ENCODE data around the gene BRF1. TPM values are rescaled to one million over a fixed set of nuclear protein-coding genes. Genes with fewer than 3 reads are reported as not detected.
"Not testable (repeated sequence)": the region's sequence is repeated elsewhere in the genome, so short reads cannot be mapped to it uniquely, and the experiment has no call there.

Gene BRF1
- total RNA-seq, 1 donor from 2014 or later = 51.1 TPM

DNA sequence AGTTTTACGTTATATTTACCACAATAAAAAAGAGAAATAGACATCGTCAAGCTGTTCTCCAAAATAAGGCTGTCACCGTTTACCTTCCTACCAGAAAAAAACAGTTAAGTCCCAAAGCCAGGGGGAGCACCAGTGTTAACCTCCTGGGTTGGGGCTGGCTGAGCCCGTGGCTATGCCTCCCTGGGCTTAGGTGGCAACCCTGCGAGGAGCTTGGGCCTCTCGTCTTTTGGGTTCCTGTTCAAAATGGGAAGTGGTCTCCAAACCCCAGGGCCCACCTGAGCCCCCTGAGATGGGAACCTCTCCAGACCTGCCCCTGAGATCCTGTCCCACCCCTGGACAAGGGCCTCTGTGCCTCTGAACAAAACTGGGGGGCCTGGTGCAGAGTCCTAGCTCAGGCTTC is 36.6 kb upstream of the BRF1 start:
- TF ChIP-seq, protein P1, sequence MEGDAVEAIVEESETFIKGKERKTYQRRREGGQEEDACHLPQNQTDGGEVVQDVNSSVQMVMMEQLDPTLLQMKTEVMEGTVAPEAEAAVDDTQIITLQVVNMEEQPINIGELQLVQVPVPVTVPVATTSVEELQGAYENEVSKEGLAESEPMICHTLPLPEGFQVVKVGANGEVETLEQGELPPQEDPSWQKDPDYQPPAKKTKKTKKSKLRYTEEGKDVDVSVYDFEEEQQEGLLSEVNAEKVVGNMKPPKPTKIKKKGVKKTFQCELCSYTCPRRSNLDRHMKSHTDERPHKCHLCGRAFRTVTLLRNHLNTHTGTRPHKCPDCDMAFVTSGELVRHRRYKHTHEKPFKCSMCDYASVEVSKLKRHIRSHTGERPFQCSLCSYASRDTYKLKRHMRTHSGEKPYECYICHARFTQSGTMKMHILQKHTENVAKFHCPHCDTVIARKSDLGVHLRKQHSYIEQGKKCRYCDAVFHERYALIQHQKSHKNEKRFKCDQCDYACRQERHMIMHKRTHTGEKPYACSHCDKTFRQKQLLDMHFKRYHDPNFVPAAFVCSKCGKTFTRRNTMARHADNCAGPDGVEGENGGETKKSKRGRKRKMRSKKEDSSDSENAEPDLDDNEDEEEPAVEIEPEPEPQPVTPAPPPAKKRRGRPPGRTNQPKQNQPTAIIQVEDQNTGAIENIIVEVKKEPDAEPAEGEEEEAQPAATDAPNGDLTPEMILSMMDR (conservative IDR thresholded peaks at IDR 0.05) = no peak
- Mint-ChIP-seq H3K9me3 (no peaks in the 10 kb centered on the region), H3K36me3 (ENCODE audit: low read depth) (no peaks in the 10 kb centered on the region), H3K4me1 (peaks cover 22% of the 10 kb centered on the region), H3K4me3 (no peak overlapping the region), H3K27ac (ENCODE audit: unreplicated experiment) (no peak overlapping the region), H3K27me3 (ENCODE audit: low read depth) (no peaks in the 10 kb centered on the region)
- DNase-seq (ENCODE audit: low read depth, low spot score) = no peak

DNA sequence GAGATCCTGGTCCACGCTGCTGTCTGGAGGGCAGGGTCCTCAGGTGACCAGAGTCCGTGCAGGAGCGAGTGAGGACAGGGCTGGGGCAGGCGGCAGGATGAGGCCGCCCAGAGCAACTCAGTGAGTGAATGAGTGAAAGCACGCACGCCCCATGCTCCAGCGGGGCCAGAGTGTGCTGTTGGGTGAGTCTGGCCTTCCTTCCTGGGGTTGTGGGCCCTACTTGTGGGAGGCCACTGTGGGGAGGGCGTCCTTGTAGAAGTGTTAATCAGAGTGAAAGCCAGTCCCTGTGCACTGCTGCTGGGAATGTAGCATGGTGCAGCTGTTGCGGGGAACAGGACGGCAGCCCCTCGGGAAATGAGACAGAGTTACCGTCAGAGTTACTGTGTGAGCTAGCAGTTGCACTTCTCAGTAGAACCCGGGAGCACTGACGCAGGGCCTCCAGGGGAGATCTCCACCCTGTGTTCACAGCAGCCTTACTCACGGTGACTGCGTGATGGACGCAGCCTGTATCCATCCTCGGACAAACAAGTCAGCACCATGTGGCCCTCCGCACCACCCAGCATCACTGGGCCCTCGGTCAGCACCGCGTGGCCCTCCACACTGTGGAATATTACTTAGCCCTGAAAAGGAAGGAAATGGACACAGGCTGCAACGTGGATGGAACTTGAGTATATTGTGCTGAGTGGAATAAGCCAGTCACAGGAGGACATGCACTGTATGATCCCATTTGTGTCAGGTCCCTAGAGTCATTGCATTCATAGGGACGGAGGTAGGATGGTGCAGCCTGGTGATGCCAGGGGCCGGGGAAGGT is 35.9 kb upstream of the BRF1 start:
- Mint-ChIP-seq H3K27ac (ENCODE audit: unreplicated experiment) (peak overlapping the region; percentile 27), H3K4me3 (no peak overlapping the region), H3K27me3 (ENCODE audit: low read depth) (no peaks in the 10 kb centered on the region), H3K9me3 (no peaks in the 10 kb centered on the region), H3K36me3 (ENCODE audit: low read depth) (peaks cover 3% of the 10 kb centered on the region), H3K4me1 (peaks cover 22% of the 10 kb centered on the region)
- no peak for DNase-seq (ENCODE audit: low read depth, low spot score)
- TF ChIP-seq, protein P1 (conservative IDR thresholded peaks at IDR 0.05) = no peak

DNA sequence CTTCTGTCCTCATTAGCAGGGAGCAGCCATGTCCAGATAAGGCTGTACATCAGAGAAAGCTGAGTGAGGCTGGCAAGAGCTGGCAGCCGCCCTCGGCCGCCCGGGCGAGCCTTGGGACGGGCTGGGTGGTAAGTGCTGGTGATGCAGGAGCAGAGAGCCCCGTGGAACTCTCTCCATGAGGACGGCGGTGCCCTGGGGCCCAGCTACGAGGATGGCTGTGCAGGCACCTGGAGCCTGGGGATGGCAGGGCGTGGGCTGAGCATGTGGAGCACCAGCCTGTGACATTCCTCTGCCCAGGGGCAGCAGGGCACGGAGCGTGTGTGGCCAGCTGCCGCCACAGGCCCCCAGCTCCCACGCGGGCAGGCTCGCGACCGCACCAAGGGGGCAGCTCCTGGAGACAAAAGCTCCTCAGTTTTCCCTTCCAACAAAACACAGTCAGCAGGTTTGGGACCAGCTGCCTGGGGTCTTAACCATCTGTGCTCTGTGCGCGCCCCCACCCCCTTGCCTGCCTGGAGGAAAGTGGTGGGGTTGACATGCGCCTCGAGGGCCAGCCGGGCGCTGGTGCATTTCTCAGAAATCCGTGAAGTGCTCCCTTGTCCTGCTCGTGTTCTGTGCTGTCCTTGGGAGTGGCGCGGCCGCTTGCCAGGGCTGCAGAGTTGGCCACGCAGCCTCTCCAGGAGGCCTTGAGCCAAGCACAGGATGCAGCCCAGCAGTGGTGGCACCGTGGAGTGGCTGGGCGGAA is 35.1 kb upstream of the BRF1 start:
- Mint-ChIP-seq H3K4me1 (peaks cover 15% of the 10 kb centered on the region), H3K4me3 (no peak overlapping the region), H3K36me3 (ENCODE audit: low read depth) (peaks cover 3% of the 10 kb centered on the region), H3K9me3 (no peaks in the 10 kb centered on the region), H3K27me3 (ENCODE audit: low read depth) (no peaks in the 10 kb centered on the region), H3K27ac (ENCODE audit: unreplicated experiment) (no peak overlapping the region)
- TF ChIP-seq, protein P1 (conservative IDR thresholded peaks at IDR 0.05) = no peak
- no peak for DNase-seq (ENCODE audit: low read depth, low spot score)

DNA sequence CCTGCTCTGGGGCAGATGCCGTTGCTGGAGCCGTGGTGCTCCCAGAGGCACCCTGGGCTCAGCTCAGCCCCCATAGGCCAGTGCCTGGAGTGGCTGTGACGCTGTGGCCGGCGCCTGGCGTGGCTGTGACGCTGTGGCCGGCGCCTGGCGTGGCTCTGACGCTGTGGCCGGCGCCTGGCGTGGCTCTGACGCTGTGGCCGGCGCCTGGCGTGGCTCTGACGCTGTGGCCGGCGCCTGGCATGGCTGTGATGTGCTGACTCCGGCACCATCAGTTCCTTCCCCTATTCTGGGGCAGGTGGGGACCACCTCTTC is 34.4 kb upstream of the BRF1 start:
- not testable (repeated sequence) for H3K27ac Mint-ChIP-seq (ENCODE audit: unreplicated experiment)

DNA sequence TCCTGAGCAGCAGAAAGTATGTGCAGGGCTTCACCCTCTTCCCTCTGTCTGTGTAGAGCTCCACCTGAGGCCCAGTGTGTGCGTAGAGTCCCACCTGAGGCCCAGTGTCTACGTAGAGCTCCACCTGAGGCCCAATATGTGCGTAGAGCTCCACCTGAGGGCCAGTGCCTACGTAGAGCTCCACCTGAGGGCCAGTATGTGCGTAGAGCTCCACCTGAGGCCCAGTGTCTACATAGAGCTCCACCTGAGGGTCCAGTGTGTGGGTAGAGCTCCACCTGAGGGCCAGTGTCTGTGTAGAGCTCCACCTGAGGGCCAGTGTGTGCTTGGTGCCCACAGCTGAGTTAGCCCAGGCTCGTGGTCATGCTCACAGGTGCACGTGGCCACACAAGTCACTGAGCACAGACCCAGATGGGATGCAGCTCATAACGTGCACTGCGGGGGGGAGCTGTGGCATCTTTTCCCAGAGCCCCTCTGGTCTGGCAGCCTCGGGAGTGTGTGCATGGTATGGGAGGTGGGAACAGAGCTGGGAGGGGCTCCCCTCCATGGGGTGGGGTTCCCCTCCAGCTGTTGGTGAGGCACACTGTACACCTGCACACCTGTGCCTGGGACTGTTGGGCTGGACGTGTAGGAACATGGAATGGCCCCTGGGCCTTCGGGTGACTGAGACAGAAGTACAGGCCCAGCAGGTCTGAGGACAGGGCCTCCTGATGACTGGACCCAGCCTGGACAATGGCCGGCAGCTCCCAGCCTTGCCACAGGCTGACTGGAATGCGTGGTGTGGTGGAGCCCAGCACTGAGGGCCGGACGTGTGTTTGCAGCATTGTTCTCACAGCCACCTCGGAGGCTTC is 33.8 kb upstream of the BRF1 start:
- Mint-ChIP-seq H3K27ac (ENCODE audit: unreplicated experiment) (no peak overlapping the region), H3K27me3 (ENCODE audit: low read depth) (no peaks in the 10 kb centered on the region), H3K4me1 (peaks cover 5% of the 10 kb centered on the region), H3K4me3 (no peak overlapping the region), H3K36me3 (ENCODE audit: low read depth) (peaks cover 3% of the 10 kb centered on the region), H3K9me3 (no peaks in the 10 kb centered on the region)
- no peak for DNase-seq (ENCODE audit: low read depth, low spot score)
- TF ChIP-seq, protein P1 (conservative IDR thresholded peaks at IDR 0.05) = no peak

More for the DNA sequence above, 34.4 kb upstream of the BRF1 start:
- DNase-seq (ENCODE audit: low read depth, low spot score); H3K4me1 Mint-ChIP-seq; H3K36me3 Mint-ChIP-seq (ENCODE audit: low read depth); H3K9me3 Mint-ChIP-seq; H3K27me3 Mint-ChIP-seq (ENCODE audit: low read depth); H3K4me3 Mint-ChIP-seq: not testable (repeated sequence)
